Heart left ventricle (tissue), 16 donors: ENCODE measurements around the gene ARHGEF17. TPM values are rescaled to one million over a fixed set of nuclear protein-coding genes. Genes with fewer than 3 reads are reported as not detected.
A peak's percentile ranks its signal among the peaks of the same experiment; 100 is the strongest.

Experiments
- ATAC-seq, 4 donors: fragments of 200-7000 bp; cut with Tn5 transposase; one replicate each; pipeline ENCODE4 v1.9.1; 2020 to 2022; ENCODE audit warnings: moderate library complexity in 4 of 4, mild to moderate bottlenecking in 3 of 4, moderate number of reproducible peaks in 1 of 4
- DNase-seq, 5 donors: peaks; one replicate each; pipeline ENCODE4 v3.0.0-alpha.2; 2020
- H3K27ac ChIP-seq, 12 donors: fragments of 200-600 bp; sonication (generic) in 4 of 12; one replicate each; pipeline versions ENCODE4 v1.5.0 to v1.8.0; 2016 to 2022; ENCODE audit warnings: mild to moderate bottlenecking in 2 of 12
- H3K27me3 ChIP-seq, 9 donors: fragments of 200-600 bp; sonication (generic) in 2 of 9; one replicate each; pipeline versions ENCODE4 v1.5.1 to v1.8.0; 2016 to 2022; ENCODE audit warnings: mild to moderate bottlenecking in 3 of 9
- H3K36me3 ChIP-seq, 9 donors: fragments of 200-600 bp; sonication (generic) in 2 of 9; one replicate each; pipeline versions ENCODE4 v1.5.0 to v1.8.0; 2018 to 2022; ENCODE audit warnings: mild to moderate bottlenecking in 2 of 9
- H3K4me1 ChIP-seq, 12 donors: fragments of 200-600 bp; sonication (generic) in 4 of 12; one replicate each; pipeline versions ENCODE4 v1.5.0 to v1.8.0; 2016 to 2022; ENCODE audit warnings: mild to moderate bottlenecking in 3 of 12
- H3K4me3 ChIP-seq, 12 donors: fragments of 200-600 bp; sonication (generic) in 4 of 12; one replicate each; pipeline versions ENCODE4 v1.5.0 to v1.8.0; 2017 to 2022; ENCODE audit warnings: mild to moderate bottlenecking in 9 of 12, moderate library complexity in 4 of 12
- H3K9me3 ChIP-seq, 12 donors: fragments of 200-600 bp; sonication (generic) in 4 of 12; one replicate each; pipeline versions ENCODE4 v1.5.0 to v1.8.0; 2016 to 2022; ENCODE audit warnings: mild to moderate bottlenecking in 1 of 12
- POLR2A ChIP-seq, 2 donors: fragments of 450-650 bp; IDR thresholded peaks; one replicate each; pipeline ENCODE4 v1.6.1; 2017; ENCODE audit warnings: antibody characterized with exemption in 2 of 2, mild to moderate bottlenecking in 2 of 2, moderate library complexity in 2 of 2
- WGBS, 4 donors: extraction: QIAGEN DNeasy Blood & Tissue Kit in 2 of 4; methylation state at CpG; one replicate each; pipeline versions ENCODE4 v1.1.5 to v1.1.7; 2013 to 2018; 5-methylcytosine and 5-hydroxymethylcytosine counted together
- intact Hi-C, 10 donors: fragments of 100-400 bp; cut with DNase I; formaldehyde crosslinking; loops; one replicate each; pipeline versions ENCODE4 v1.11.1 to v1.14.2; 2022
- polyA plus RNA-seq, 2 donors: library from polyadenylated mRNA; stranded (reverse); fragments of 200-250 nt; gene quantifications; one replicate each; pipeline ENCODE4 v1.2.3, GENCODE V29; 2013
- total RNA-seq, 9 donors: library from RNA; depleted of rRNA in 2 of 9; stranded (reverse); fragments of >200 nt in 2 of 9; fragmentation: NEBNext Ultra II Directional in 3 of 9; extraction: Animal tissue kit (Norgen Biotek cat#: 25700) in 3 of 9; gene quantifications; one replicate each; pipeline versions ENCODE4 v1.1.0 to v1.2.4, GENCODE V29; 2016 to 2023
- TF ChIP-seq, protein P1 (sequence below), 12 donors: fragments of 200-600 bp; sonication (generic) in 4 of 12; IDR thresholded peaks; one replicate each; pipeline versions ENCODE4 v1.5.0 to v1.8.0; 2018 to 2022; ENCODE audit warnings: antibody characterized with exemption in 12 of 12, mild to moderate bottlenecking in 5 of 12
- donor health status: ischemic (EF 13 %, LVEDD 7.1; RV severe dilation, severe dysfunction).
- donor health status: healthy with polysubstance abuse.
- donor health status: DM: no; HTN: yes; CAD: no.
- donor health status: DM: no; HTN: no; CAD: no.
- donor health status: ischemic (EF 25% LVEDD 6.9; RV normal size, moderate dysfunction).
- donor health status: ischemic (EF 25% LVEDD 5.7; RV mildly dilated, moderate dysfunction).
- donor health status: healthy.
- donor health status: DM: yes; HTN: yes; CAD: no.
- donor health status: ischemic (EF 35%, LVEDD 5.7; RV mildly dilated, moderate dysfunction).
- donor health status: nonischemic (EF 11% LVEDD 7.7; RV severe dilation, severe dysfunction).
- donor health status: DM: yes; HTN: yes; CAD: no.
- donor health status: PGD.
- donor health status: ischemic (EF 29% LVEDD 5.4; RV normal size, mild dysfunction).
- donor health status: nonischemic (EF 23%, LVEDD 6.1; RV moderate dilation, normal function).

Gene ARHGEF17
- total and polyA plus RNA-seq, 11 donors, result 27.5 to 83.9 (median 56.5) TPM

GRCh38 chr11:73291196-73291595, 16.9 kb upstream of the ARHGEF17 start:
- 89 to 100% (median 94%) methylated on average over 1 to 3 of the region's 3 CpGs for WGBS, 4 donors
- Histone ChIP-seq H3K4me1 (peaks cover 0 to 61% (median 30%) of the 10 kb centered on the region in 12 donors), H3K36me3 (peaks cover 0 to under 1% (median 0%) of the 10 kb centered on the region in 9 donors), H3K27ac (no peak overlapping the region), H3K4me3 (no peak overlapping the region), H3K9me3 (no peaks in the 10 kb centered on the region), H3K27me3 (no peaks in the 10 kb centered on the region)
- DNase-seq (peak in 2 of 5 donors; percentile 10 to 11), ATAC-seq (no peak)
- TF ChIP-seq, protein P1, sequence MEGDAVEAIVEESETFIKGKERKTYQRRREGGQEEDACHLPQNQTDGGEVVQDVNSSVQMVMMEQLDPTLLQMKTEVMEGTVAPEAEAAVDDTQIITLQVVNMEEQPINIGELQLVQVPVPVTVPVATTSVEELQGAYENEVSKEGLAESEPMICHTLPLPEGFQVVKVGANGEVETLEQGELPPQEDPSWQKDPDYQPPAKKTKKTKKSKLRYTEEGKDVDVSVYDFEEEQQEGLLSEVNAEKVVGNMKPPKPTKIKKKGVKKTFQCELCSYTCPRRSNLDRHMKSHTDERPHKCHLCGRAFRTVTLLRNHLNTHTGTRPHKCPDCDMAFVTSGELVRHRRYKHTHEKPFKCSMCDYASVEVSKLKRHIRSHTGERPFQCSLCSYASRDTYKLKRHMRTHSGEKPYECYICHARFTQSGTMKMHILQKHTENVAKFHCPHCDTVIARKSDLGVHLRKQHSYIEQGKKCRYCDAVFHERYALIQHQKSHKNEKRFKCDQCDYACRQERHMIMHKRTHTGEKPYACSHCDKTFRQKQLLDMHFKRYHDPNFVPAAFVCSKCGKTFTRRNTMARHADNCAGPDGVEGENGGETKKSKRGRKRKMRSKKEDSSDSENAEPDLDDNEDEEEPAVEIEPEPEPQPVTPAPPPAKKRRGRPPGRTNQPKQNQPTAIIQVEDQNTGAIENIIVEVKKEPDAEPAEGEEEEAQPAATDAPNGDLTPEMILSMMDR (IDR thresholded peaks at IDR 0.05), result no peak
- TF ChIP-seq POLR2A (IDR thresholded peaks at IDR 0.05), result no peak
- intact Hi-C loops, result loop anchor here in 3 of 10 donors (5.0 to 10.0 kb wide), 4 partner anchors 46 to 459 kb away; no protein-coding TSS in a partner anchor

DNA sequence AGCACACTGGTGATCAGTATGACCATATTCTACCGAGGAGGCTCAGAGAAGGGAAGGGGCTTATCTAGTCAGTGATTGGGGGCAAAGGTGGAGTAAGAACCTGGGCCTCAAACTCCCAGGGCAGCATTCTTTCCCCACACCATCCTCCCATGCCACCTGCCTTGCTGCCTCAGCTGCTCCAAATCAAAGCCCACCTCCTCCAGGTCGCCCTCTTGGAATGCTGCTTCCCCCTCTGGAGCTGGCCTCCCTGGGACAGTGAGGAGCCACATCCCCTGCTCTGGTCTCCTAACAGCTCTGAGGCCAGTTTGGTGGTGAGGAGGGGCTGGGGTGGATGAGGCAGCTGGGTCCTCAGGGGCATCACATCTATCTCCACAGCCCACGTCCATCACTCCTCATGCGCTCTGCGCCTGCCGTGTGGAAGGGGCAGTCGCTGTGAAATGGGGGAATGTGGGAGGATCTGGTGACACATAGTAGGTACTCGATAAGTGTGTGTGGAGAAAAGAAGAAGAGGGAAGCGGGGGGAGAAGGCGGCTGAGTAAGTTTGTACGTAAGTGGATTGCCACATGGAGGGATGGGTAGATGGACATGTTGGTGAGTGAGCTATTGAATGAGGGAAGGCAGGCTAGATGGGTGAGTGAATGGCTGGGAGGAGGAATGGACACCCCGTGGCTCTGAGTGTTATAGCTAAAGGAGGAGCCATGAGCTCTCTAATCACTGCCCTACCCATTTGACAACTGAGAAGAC, 16.1 kb upstream of the ARHGEF17 start:
- Histone ChIP-seq H3K4me1 (peaks cover 0 to 53% (median 29%) of the 10 kb centered on the region in 12 donors), H3K9me3 (no peaks in the 10 kb centered on the region), H3K27ac (no peak overlapping the region), H3K4me3 (no peak overlapping the region), H3K27me3 (no peaks in the 10 kb centered on the region), H3K36me3 (peaks cover 0 to 9% (median 0%) of the 10 kb centered on the region in 9 donors)
- intact Hi-C loops, result loop anchor here in 3 of 10 donors (5.0 to 10.0 kb wide), 4 partner anchors 47 to 460 kb away; no protein-coding TSS in a partner anchor
- DNase-seq, result peak in 3 of 5 donors; percentile 16 to 49 (median 21)
- ATAC-seq, result no peak
- WGBS, 4 donors, result 84 to 90% (median 86%) methylated on average over 11 to 12 of the region's 12 CpGs
- TF ChIP-seq, protein P1 (IDR thresholded peaks at IDR 0.05), result no peak

- no peaks in the 10 kb centered on the region for H3K9me3 ChIP-seq
- TF ChIP-seq POLR2A (IDR thresholded peaks at IDR 0.05), result no peak
- TF ChIP-seq, protein P1 (IDR thresholded peaks at IDR 0.05), result no peak
- DNase-seq (peak in 3 of 5 donors; percentile 21 to 27 (median 23)), ATAC-seq (no peak)
- no peak overlapping the region for H3K27ac ChIP-seq
- intact Hi-C loops, result loop anchor here in 3 of 10 donors (5.0 to 10.0 kb wide), 4 partner anchors 48 to 460 kb away; no protein-coding TSS in a partner anchor
- WGBS, 4 donors, result 49 to 62% (median 57%) methylated on average over 5 of the region's 5 CpGs
- H3K4me3 ChIP-seq, result no peak overlapping the region
- H3K4me1 ChIP-seq, result peaks cover 0 to 48% (median 26%) of the 10 kb centered on the region in 12 donors
- H3K27me3 ChIP-seq, result no peaks in the 10 kb centered on the region
- H3K36me3 ChIP-seq, result peaks cover 0 to 13% (median 0%) of the 10 kb centered on the region in 9 donors
Observed at GRCh38 chr11:73292525-73292894, 15.6 kb upstream of the ARHGEF17 start.

GRCh38 chr11:73293356-73293936, 14.6 kb upstream of the ARHGEF17 start:
- Histone ChIP-seq H3K27me3 (no peaks in the 10 kb centered on the region), H3K27ac (no peak overlapping the region), H3K9me3 (no peaks in the 10 kb centered on the region), H3K4me3 (peak overlapping the region in 1 of 12 donors; percentile 15), H3K4me1 (peaks cover 0 to 38% (median 17%) of the 10 kb centered on the region in 12 donors), H3K36me3 (peaks cover 0 to 13% (median 0%) of the 10 kb centered on the region in 9 donors)
- intact Hi-C loops, result loop anchor here in 3 of 10 donors (5.0 to 10.0 kb wide), 4 partner anchors 49 to 461 kb away; no protein-coding TSS in a partner anchor
- TF ChIP-seq, protein P1 (IDR thresholded peaks at IDR 0.05), result no peak
- no peak for TF ChIP-seq POLR2A (IDR thresholded peaks at IDR 0.05)
- DNase-seq (peak in 3 of 5 donors; percentile 12 to 25 (median 19)), ATAC-seq (no peak)
- WGBS, 4 donors, result 90 to 95% (median 94%) methylated on average over 4 of the region's 4 CpGs; no CpG with 5 or more reads in 1 of the 4 donors
